H9 (cell line): ENCODE data around the gene MCL1. TPM values are rescaled to one million over a fixed set of nuclear protein-coding genes. Genes with fewer than 3 reads are reported as not detected.

Experiments used
- DNase-seq: peaks from one replicate; pipeline ENCODE4 v3.0.0-alpha.2; 2017
- H2AFZ ChIP-seq: one replicate; pipeline ENCODE4 v1.6.1; 2013; ENCODE audit warnings: mild to moderate bottlenecking, low read length, control low read depth, moderate library complexity
- H2AK5ac ChIP-seq: 2 replicates; pipeline ENCODE4 v1.6.1; 2013; ENCODE audit warnings: low read length, control low read depth, mixed read lengths; ENCODE audit not compliant: insufficient read length
- H2BK120ac ChIP-seq: one replicate; pipeline ENCODE4 v1.6.1; 2013; ENCODE audit warnings: low read depth, mild to moderate bottlenecking, low read length, control low read depth, inconsistent platforms; ENCODE audit not compliant: poor library complexity, severe bottlenecking
- H2BK12ac ChIP-seq: 2 replicates; pipeline ENCODE4 v1.6.1; 2013; ENCODE audit warnings: low read length, control low read depth, mixed read lengths, low read depth; ENCODE audit not compliant: insufficient read length
- H2BK15ac ChIP-seq: 2 replicates; pipeline ENCODE4 v1.6.1; 2013; ENCODE audit warnings: low read depth, low read length, control low read depth
- H2BK20ac ChIP-seq: one replicate; pipeline ENCODE4 v1.6.1; 2013; ENCODE audit warnings: low read depth, mild to moderate bottlenecking, low read length, control low read depth, inconsistent platforms; ENCODE audit not compliant: poor library complexity, severe bottlenecking
- H2BK5ac ChIP-seq: 2 replicates; pipeline ENCODE4 v1.6.1; 2013; ENCODE audit warnings: low read length, control low read depth, mixed read lengths; ENCODE audit not compliant: insufficient read length
- H3K14ac ChIP-seq: 2 replicates; pipeline ENCODE4 v1.6.1; 2013; ENCODE audit warnings: low read length, control low read depth; ENCODE audit not compliant: insufficient read depth
- H3K18ac ChIP-seq: 2 replicates; pipeline ENCODE4 v1.6.1; 2013; ENCODE audit warnings: low read depth, mild to moderate bottlenecking, mixed read lengths, low read length, control low read depth; ENCODE audit not compliant: insufficient read length
- H3K23ac ChIP-seq: 2 replicates; pipeline ENCODE4 v1.6.1; 2013; ENCODE audit warnings: low read length, control low read depth, mixed read lengths, low read depth; ENCODE audit not compliant: insufficient read length
- H3K23me2 ChIP-seq: 2 replicates; pipeline ENCODE4 v1.6.1; 2013; ENCODE audit warnings: low read depth, mild to moderate bottlenecking, mixed read lengths, low read length, control low read depth; ENCODE audit not compliant: insufficient read length, poor library complexity, severe bottlenecking
- H3K27ac ChIP-seq: 2 replicates; pipeline ENCODE4 v1.5.1; 2013; ENCODE audit warnings: low read length, control low read depth, mixed read lengths, low read depth; ENCODE audit not compliant: insufficient read length
- H3K27me3 ChIP-seq: 2 replicates; pipeline ENCODE4 v1.6.1; 2013; ENCODE audit warnings: low read length, control low read depth, inconsistent platforms; ENCODE audit not compliant: insufficient read depth
- H3K4ac ChIP-seq: 2 replicates; pipeline ENCODE4 v1.6.1; 2013; ENCODE audit warnings: low read depth, mild to moderate bottlenecking, control low read depth, inconsistent platforms, low read length, moderate library complexity
- H3K4me1 ChIP-seq: 2 replicates; pipeline ENCODE4 v1.6.1; 2013; ENCODE audit warnings: low read length, control low read depth, inconsistent platforms; ENCODE audit not compliant: insufficient read depth
- H3K4me2 ChIP-seq: 2 replicates; pipeline ENCODE4 v1.6.1; 2013; ENCODE audit warnings: low read length, control low read depth, mixed read lengths; ENCODE audit not compliant: insufficient read length, insufficient read depth
- H3K56ac ChIP-seq: 2 replicates; pipeline ENCODE4 v1.6.1; 2013; ENCODE audit warnings: low read depth, mild to moderate bottlenecking, mixed read lengths, low read length, control low read depth; ENCODE audit not compliant: insufficient read length
- H3K79me1 ChIP-seq: 2 replicates; pipeline ENCODE4 v1.6.1; 2013; ENCODE audit warnings: low read depth, mild to moderate bottlenecking, moderate library complexity, low read length, control low read depth, inconsistent platforms; ENCODE audit not compliant: insufficient read depth, poor library complexity, severe bottlenecking
- H3K79me2 ChIP-seq: 2 replicates; pipeline ENCODE4 v1.6.1; 2013; ENCODE audit warnings: low read length, control low read depth, inconsistent platforms; ENCODE audit not compliant: insufficient read depth
- H3K9ac ChIP-seq: 2 replicates; pipeline ENCODE4 v1.6.1; 2013; ENCODE audit warnings: low read length, control low read depth, mixed read lengths; ENCODE audit not compliant: insufficient read length; ENCODE audit errors: extremely low read depth
- H3K9me3 ChIP-seq: one replicate; pipeline ENCODE4 v1.6.1; 2013; ENCODE audit warnings: low read depth, low read length, inconsistent platforms; ENCODE audit not compliant: control insufficient read depth
- H3T11ph ChIP-seq: one replicate; pipeline ENCODE4 v1.6.1; 2013; ENCODE audit warnings: mild to moderate bottlenecking, low read length, control low read depth, inconsistent platforms
- H4K20me1 ChIP-seq: one replicate; pipeline ENCODE4 v1.6.1; 2013; ENCODE audit not compliant: control insufficient read depth, insufficient read length, insufficient read depth
- H4K5ac ChIP-seq: 2 replicates; pipeline ENCODE4 v1.6.1; 2013; ENCODE audit warnings: low read depth, mild to moderate bottlenecking, mixed read lengths, low read length, control low read depth; ENCODE audit not compliant: insufficient read length
- H4K8ac ChIP-seq: replicated peaks from 2 replicates; pipeline ENCODE4 v1.6.1; 2013; ENCODE audit warnings: low read length, control low read depth, mixed read lengths, low read depth; ENCODE audit not compliant: insufficient read length
- H4K91ac ChIP-seq: 2 replicates; pipeline ENCODE4 v1.6.1; 2013; ENCODE audit warnings: low read depth, mild to moderate bottlenecking, moderate library complexity, mixed read lengths, low read length, control low read depth; ENCODE audit not compliant: insufficient read length
- H3K27ac Mint-ChIP-seq, 3 experiments: 2 replicates in 2 of 3; 3 replicates in 1 of 3; pipeline ENCODE4 v1.8.0; 2020 to 2021; ENCODE audit warnings: mixed read lengths in 3 of 3, mild to moderate bottlenecking in 1 of 3, moderate library complexity in 1 of 3
- H3K27me3 Mint-ChIP-seq: 2 replicates; pipeline ENCODE4 v1.8.0; 2021; ENCODE audit warnings: low read depth, mild to moderate bottlenecking, moderate library complexity, mixed read lengths
- H3K36me3 Mint-ChIP-seq, 3 experiments: 2 replicates in 2 of 3; 3 replicates in 1 of 3; pipeline ENCODE4 v1.8.0; 2020 to 2021; ENCODE audit warnings: low read depth in 3 of 3, mixed read lengths in 3 of 3; ENCODE audit not compliant: insufficient read depth in 1 of 3
- H3K4me1 Mint-ChIP-seq, 2 experiments: 2 replicates each; pipeline ENCODE4 v1.8.0; 2020; ENCODE audit warnings: mixed read lengths in 2 of 2
- H3K4me3 Mint-ChIP-seq, 2 experiments: 2 replicates in 1 of 2; 3 replicates in 1 of 2; pipeline ENCODE4 v1.8.0; 2020 to 2021; ENCODE audit warnings: mild to moderate bottlenecking in 2 of 2, mixed read lengths in 2 of 2, moderate library complexity in 1 of 2
- H3K9me3 Mint-ChIP-seq, 2 experiments: 2 replicates in 1 of 2; 3 replicates in 1 of 2; pipeline ENCODE4 v1.8.0; 2020; ENCODE audit warnings: mild to moderate bottlenecking in 2 of 2, mixed read lengths in 2 of 2, moderate library complexity in 1 of 2
- CTCF ChIP-seq: fragments of 200-600 bp; sonication (generic); conservative IDR thresholded peaks from 3 replicates; pipeline ENCODE4 v1.8.0; 2021; ENCODE audit warnings: antibody characterized with exemption, mild to moderate bottlenecking
- WGBS: extraction: QIAGEN DNeasy Blood & Tissue Kit; methylation state at CpG from one replicate; pipeline ENCODE4 v1.1.7; 2013; ENCODE audit warnings: missing lambda C conversion rate, low lambda C conversion rate, mixed read lengths; ENCODE audit not compliant: insufficient read length; ENCODE audit errors: extremely low coverage; 5-methylcytosine and 5-hydroxymethylcytosine counted together
- total RNA-seq: library from RNA; stranded (reverse); gene quantifications from 2 replicates; pipeline ENCODE4 v1.2.1, GENCODE V29; 2021

MCL1 gene
- total RNA-seq, 1 experiment from 2014 or later = 247 TPM

GRCh38 chr1:150560011-150560438, 19.4 kb downstream of the MCL1 start:
- Histone ChIP-seq H3K4ac (no peak overlapping the region), H3K18ac (no peak overlapping the region), H2BK15ac (no peak overlapping the region), H3K23ac (no peak overlapping the region), H3K4me2 (no peak overlapping the region), H3K56ac (no peak overlapping the region), H3K9me3 (no peaks in the 10 kb centered on the region), H3K27me3 (no peaks in the 10 kb centered on the region), H3K14ac (no peak overlapping the region), H4K5ac (no peak overlapping the region), H3K79me1 (no peaks in the 10 kb centered on the region), H3T11ph (no peak overlapping the region), H2BK12ac (no peak overlapping the region), H2BK120ac (no peak overlapping the region), H3K9ac (no peak overlapping the region), H3K27ac (no peak overlapping the region), H3K79me2 (no peaks in the 10 kb centered on the region), H4K20me1 (no peaks in the 10 kb centered on the region), H3K23me2 (peaks cover 11% of the 10 kb centered on the region), H2BK5ac (no peak overlapping the region), H4K91ac (no peak overlapping the region), H4K8ac (no peak overlapping the region), H2BK20ac (no peak overlapping the region), H3K4me1 (peaks cover 7% of the 10 kb centered on the region; the same call in 1 of the 2 replicates), H2AFZ (no peak overlapping the region), H2AK5ac (no peak overlapping the region)
- peaks cover 38 to 53% of the 10 kb centered on the region in 2 experiments for H3K4me1 Mint-ChIP-seq
- TF ChIP-seq CTCF = peak; percentile 92
- H3K27me3 Mint-ChIP-seq = no peaks in the 10 kb centered on the region
- DNase-seq = peak; percentile 88
- H3K27ac Mint-ChIP-seq = no peak overlapping the region
- H3K36me3 Mint-ChIP-seq = peaks cover 3 to 5% (median 5%) of the 10 kb centered on the region in 3 experiments; a peak in 5 of 7 replicates
- H3K9me3 Mint-ChIP-seq = no peaks in the 10 kb centered on the region; a peak in 1 of 5 replicates
- peak overlapping the region in 1 of 2 experiments; percentile 63; a peak in 2 of 5 replicates for H3K4me3 Mint-ChIP-seq
- WGBS = no CpG with 5 or more reads among the region's 9 CpGs
